Measurements from ENCODE around the gene STK32B.

Gene STK32B

GRCh38 chr4:5082376-5082775 is 31.1 kb downstream of the STK32B start:
- DNase-seq: no peak
- no peak for TF ChIP-seq CTCF (IDR thresholded peaks at IDR 0.05; ENCODE audit: low read depth, low read length)
- Histone ChIP-seq H3K36me3 (no peaks in the 10 kb centered on the region), H3K27me3 (peaks cover 3% of the 10 kb centered on the region; the same call in 1 of the 2 replicates), H3K4me3 (ENCODE audit: low read depth, low read length) (no peak overlapping the region), H3K9me3 (no peaks in the 10 kb centered on the region), H3K4me1 (no peaks in the 10 kb centered on the region)

GRCh38 chr4:5084911-5085475 is 33.7 kb downstream of the STK32B start:
- no peak for TF ChIP-seq CTCF (IDR thresholded peaks at IDR 0.05; ENCODE audit: low read depth, low read length)
- no peak for DNase-seq
- Histone ChIP-seq H3K36me3 (no peaks in the 10 kb centered on the region), H3K27me3 (peaks cover 3% of the 10 kb centered on the region; the same call in 1 of the 2 replicates), H3K9me3 (no peaks in the 10 kb centered on the region), H3K4me3 (ENCODE audit: low read depth, low read length) (no peak overlapping the region), H3K4me1 (no peaks in the 10 kb centered on the region)

GRCh38 chr4:5086535-5086934 is 35.3 kb downstream of the STK32B start:
- no peak for TF ChIP-seq CTCF (IDR thresholded peaks at IDR 0.05; ENCODE audit: low read depth, low read length)
- Histone ChIP-seq H3K36me3 (no peaks in the 10 kb centered on the region), H3K9me3 (no peaks in the 10 kb centered on the region), H3K27me3 (0 out of 2 replicates have a peak, but pooled peaks cover 3% of the 10 kb centered on the region), H3K4me3 (ENCODE audit: low read depth, low read length) (no peak overlapping the region), H3K4me1 (no peaks in the 10 kb centered on the region)
- DNase-seq: no peak

- no peaks in the 10 kb centered on the region for H3K9me3 ChIP-seq
- no peak overlapping the region for H3K4me3 ChIP-seq (ENCODE audit: low read depth, low read length)
- H3K36me3 ChIP-seq: no peaks in the 10 kb centered on the region
- TF ChIP-seq CTCF (IDR thresholded peaks at IDR 0.05; ENCODE audit: low read depth, low read length): no peak
- no peaks in the 10 kb centered on the region for H3K27me3 ChIP-seq
- no peak for DNase-seq
- H3K4me1 ChIP-seq: no peaks in the 10 kb centered on the region
These were observed 45.0 kb downstream of the STK32B start for GRCh38 chr4:5096261-5096660.

- H3K9me3 ChIP-seq: no peaks in the 10 kb centered on the region
- H3K4me3 ChIP-seq (ENCODE audit: low read depth, low read length): no peak overlapping the region
- H3K4me1 ChIP-seq: no peaks in the 10 kb centered on the region
- no peak for DNase-seq
- TF ChIP-seq CTCF (IDR thresholded peaks at IDR 0.05; ENCODE audit: low read depth, low read length): no peak
- no peaks in the 10 kb centered on the region for H3K27me3 ChIP-seq
- H3K36me3 ChIP-seq: no peaks in the 10 kb centered on the region
These were observed 46.9 kb downstream of the STK32B start for GRCh38 chr4:5098176-5098575.

GRCh38 chr4:5100336-5100735 is 49.1 kb downstream of the STK32B start:
- Histone ChIP-seq H3K9me3 (no peaks in the 10 kb centered on the region), H3K36me3 (no peaks in the 10 kb centered on the region), H3K4me1 (no peaks in the 10 kb centered on the region), H3K27me3 (no peaks in the 10 kb centered on the region), H3K4me3 (ENCODE audit: low read depth, low read length) (no peak overlapping the region)
- TF ChIP-seq CTCF (IDR thresholded peaks at IDR 0.05; ENCODE audit: low read depth, low read length): no peak
- no peak for DNase-seq

Measured in BE2C (cell line).